GM18873 (cell line): ENCODE results near the gene GNL3.
"Not testable (repeated sequence)": the region's sequence is repeated elsewhere in the genome, so short reads cannot be mapped to it uniquely, and the experiment has no call there.

Source experiments
- ATAC-seq: cut with Tn5 transposase; IDR thresholded peaks from one replicate; pipeline ENCODE4 v1.9.1; 2021; ENCODE audit warnings: mild to moderate bottlenecking, moderate library complexity, moderate number of reproducible peaks; ENCODE audit not compliant: unreplicated experiment, low FRiP score

Gene GNL3

DNA sequence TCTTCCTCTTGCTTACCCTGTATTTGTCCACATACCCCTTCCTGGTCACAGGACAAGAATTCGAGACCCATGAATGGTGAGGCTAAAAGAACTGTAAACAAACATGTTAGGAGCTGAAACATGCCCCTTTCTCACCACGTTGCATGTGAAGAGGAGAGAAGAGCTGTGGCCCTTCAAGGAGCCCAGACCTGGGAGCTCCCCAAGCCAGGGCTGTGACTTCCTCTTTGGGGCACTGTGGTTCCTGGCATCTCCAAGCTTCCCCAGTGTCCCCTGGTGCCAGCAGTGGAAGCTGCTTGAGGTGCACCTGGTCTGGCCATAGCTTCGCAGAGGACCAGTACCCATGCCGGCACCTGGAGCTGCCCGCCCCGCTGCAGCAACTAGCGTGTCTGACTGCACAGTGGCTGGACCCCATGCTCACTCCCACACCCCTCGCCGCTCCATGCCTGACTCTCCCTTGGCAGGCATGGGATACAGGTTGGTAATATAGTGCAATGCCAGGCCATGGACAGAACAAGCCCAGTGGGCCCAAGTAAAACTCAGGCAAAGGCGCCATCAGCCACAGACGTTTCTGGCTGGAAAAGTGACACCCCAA lies 30.0 kb downstream of the GNL3 start:
- ATAC-seq = no peak

DNA sequence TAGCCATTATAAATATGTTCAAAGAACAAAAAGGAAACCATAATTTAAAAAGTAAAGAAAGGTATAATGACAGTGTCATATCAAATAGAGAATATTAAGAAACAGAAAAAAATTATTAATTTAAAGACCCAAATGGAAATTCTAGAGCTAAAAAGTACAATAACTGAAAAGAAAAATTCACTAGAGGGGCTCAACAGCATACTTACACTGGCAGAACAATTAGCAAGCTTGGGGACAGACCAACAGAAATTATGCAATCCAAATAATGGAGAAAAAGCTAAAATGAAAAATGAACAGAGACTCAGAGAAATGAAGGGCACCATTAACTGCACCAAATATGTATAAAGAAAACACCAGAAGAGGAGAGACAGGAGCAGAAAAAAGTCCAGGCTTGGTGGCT lies 33.8 kb downstream of the GNL3 start:
- ATAC-seq = no peak

DNA sequence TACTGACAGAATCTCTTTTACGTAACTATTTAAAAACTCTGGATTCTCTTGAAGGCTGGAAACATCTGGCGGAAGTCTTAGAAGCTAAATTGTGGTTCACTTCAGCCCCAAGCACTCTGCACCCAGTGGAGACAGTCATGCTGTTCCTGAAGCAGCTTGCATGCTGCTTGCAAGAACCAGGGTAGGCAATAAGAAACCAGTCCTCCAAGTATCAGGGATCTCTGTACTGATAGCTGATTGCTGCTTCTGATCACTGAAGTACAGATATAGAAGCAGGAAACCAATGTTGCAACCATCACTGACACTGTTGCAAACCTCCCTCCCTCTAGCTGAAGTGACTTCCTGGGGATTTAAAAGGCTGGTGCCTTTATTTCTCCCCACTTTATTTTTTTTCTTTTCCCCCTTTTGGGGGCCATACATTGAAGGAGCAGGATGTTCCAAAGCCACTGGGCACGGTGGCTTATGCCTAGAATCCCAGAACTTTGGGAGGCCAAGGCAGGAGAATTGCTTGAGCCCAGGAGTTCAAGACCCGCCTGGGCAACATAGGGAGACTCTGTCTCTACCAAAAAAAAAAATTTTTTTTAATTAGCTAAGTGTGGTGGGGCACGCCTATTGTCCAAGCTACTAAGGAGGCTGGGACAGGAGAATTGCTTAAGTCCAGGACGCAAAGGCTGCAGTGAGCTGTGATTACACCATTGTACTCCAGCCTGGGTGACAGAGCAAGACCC lies 35.3 kb downstream of the GNL3 start:
- no peak for ATAC-seq

DNA sequence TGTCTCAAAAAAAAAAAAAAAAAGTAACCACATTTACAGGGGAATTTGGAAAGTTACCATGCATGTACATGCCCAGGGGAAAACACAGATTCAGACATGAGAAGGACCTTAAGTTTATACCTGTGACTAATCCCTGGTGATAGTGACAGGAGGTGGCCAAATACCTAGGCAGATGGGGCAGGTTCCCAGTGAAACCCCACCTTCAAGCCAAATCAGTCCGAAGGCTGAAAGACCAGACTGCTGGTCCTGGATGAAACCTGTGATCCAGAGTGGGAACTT lies 35.8 kb downstream of the GNL3 start:
- ATAC-seq = no peak

DNA sequence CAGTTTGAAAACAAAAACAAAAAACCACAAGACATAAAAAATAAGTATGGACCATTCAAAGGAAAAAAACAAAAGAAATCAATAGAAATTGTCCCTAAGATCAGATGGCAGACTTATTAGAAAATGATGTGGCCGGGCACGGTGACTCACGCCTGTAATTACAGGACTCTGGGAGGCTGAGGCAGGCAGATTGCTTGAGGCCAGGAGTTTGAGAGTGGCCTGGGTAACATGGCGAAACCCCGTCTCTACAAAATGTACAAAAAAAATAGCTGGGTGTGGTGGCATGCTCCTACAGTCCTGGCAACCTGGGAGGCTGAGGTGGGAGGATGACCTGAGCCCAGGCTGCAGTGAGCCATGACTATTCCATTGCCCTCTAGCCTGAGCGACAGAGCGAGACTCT lies 36.7 kb downstream of the GNL3 start:
- no peak for ATAC-seq

DNA sequence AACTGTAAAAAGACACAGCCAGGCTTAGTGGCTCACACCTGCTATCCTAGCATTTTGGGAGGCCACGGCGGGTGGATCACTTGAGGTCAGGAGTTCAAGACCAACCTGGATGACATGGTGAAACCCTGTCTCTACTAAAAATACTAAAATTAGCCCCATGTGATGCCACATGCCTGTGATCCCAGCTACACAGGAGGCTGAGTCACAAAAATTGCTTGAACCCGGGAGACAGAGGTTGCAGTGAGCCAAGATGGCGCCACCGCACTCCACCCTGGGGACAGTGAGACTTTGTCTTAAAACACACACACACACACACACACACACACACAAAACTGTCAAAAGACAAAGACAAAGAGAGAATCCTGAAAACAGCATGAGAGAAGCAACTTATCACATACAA lies 38.1 kb downstream of the GNL3 start:
- no peak for ATAC-seq

DNA sequence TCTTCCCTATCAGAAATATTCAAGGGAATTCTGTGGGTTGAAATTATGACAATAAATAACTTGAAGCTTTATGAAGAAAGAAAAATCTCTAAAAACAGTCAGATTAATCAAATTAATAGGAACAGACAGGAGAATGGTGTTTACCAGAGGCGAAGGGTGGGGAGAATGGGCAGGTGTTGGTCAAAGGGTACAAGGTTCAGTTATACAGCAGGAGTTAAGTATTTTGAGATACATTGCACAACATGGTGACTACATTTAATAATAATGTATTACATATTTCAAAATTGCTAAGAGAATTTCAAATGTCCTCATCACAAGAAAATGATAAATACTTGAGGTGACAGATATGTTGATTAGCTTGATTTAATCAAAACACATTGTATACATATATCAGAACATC lies 38.7 kb downstream of the GNL3 start:
- no peak for ATAC-seq

DNA sequence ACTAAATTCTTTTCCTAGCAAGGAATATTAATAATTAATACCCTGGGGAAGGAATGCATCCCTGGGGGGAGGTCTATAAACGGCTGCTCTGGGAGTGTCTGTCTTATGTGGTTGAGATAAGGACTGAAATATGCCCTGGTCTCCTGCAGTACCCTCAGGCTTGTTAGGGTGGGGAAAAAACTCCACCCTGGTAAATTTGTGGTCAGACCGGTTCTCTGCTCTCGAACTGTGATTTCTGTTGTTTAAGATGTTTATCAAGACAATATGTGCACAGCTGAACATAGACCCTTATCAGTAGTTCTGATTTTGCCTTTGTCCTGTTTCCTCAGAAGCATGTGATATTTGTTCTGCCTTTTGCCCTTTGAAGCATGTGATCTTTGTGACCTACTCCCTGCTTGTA lies 42.9 kb downstream of the GNL3 start:
- ATAC-seq = not testable (repeated sequence)

DNA sequence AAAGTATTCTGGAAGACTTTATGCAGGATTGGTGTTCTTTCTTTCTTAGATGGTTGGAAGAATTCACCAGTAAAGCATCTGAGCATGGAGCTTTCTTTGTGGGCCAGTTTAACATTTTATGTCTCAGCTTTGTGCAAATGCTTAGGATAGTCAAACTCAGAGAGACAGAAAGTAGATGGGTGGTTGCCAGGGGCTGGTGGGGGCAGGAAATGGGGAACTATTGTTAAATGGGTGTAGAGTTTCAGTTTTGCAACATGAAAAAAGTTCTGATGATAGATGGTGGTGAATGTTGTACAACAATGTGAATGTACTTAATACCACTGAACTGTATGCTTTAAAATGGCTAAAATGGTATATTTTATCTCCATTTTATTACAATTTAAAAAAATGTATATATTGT lies 44.8 kb downstream of the GNL3 start:
- ATAC-seq = no peak

DNA sequence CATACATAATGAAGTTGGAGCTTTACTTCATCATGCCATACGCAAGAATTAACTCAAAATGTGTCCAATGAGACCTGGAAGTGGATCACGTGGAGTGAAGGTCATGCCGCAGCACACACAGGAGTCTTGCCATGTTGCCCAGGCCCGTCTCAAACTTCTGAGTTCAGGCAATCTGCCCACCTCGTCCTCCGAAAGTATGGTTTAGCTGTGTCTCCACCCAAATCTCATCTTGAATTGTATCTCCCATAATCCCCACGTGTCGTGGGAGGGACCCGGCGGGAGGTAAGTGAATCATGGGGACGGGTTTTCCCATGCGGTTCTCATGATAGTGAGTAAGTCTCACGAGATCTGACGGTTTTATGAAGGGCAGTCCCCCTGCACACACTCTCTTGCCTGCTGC lies 45.8 kb downstream of the GNL3 start:
- ATAC-seq = no peak

DNA sequence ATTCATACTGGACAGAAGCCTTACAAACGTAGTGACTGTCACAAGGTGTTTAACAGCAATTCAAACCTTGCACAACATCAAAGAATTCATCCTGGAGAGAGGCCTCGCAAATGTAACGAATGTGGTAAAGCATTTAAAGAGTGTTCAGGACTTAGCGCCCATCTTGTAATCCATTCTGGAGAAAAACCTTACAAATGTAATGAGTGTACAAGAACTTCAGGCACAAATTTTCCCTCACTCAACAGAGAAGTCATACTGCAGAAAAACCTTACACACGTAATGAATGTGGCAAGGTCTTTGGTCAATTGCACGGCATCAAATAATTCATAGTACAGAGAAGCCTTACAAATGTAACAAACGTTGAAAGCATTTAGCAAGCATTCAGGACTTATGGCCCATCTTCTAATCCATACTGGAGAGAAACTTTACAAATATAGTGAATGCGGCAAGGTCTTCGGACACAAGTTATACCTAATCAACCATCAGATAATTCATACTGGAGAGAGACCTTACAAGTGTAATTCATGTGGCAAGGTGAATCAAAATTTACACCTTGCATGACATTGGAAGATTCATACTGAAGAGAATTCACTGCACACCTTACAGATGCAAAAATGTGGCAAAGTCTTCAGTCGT lies 47.5 kb downstream of the GNL3 start:
- no peak for ATAC-seq

DNA sequence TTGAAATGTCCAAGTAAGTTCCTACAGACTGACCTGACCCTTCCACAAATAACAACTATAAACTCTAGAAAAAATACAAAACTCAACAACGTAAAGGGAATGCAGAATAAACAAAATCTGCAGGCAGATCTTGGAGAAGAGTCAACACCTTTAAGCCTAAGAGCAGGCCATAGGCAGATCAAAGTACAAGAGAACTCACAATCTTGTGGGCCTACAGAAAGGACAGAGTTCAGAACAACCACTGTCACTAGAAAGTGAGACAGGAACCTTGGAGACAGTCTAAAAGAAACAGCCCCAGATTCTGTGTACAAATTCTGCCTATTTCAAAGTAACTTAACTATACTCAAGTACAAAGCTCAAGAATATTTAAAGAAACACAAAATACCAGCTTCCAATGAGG lies 53.9 kb downstream of the GNL3 start:
- no peak for ATAC-seq

DNA sequence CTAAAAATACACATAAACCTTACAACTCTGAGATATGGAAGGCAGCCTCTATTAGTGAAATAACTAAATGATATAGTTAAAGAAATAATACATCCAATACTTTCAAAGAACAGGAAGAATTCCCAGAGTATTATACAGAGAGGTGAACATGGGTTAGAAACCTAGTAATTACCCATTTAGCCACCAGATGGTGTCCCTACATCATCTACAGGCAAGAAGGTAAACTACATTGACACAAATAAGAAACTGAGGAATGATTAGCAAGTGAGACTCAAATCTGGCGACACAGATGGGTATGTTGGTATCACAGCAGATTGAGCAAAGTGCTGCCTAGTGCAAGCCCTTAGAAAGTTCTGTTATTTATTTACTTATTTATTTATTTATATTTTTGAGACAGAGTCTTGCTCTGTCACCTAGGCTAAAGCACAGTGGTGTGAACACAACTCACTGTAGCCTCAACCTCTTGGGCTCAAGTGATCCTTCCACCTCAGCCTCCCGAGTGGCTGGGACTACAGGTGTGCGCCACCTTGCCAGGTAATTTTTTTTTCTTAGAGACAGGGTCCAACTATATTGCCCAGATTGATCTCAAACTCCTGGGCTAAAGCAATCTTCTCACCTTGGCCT lies 56.7 kb downstream of the GNL3 start:
- ATAC-seq = no peak

DNA sequence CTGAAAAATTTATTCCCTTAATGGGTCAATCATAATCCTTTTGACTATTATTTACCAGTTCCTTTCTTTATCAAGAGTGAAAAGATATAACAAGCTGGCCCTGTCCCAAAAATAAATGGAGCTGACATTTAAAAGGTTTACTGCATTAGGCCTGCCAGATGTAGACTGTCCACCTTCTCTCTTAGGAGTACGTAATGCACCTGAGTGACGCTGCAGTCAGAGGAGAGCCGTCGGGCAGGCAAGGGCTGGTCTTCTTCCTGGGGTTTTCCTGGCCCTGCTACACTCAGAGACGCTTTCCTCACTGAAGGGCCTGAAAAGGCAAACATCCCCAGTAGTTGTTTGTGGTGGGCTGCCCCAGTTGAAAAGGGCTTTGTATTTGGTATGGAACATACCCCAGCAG lies 57.3 kb downstream of the GNL3 start:
- no peak for ATAC-seq

DNA sequence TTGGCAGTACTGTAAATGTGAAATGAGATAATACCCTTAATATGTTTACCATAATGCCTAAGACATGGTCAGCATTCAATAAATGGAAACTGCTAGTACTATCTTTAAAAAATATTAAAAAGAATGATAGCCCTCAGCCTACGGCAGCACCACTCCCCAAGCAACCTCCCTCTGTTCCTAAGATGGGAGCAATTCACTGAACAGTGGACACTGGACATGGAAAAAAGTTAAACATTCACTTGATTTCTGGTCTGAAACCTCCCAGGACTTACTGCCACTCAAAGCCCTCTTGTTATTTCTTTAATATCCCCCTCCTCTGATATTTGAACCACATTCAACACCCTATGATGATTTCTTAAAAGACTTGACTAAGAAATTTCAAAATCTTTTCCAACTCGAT lies 57.9 kb downstream of the GNL3 start:
- no peak for ATAC-seq
